ENCODE measurements around the gene TMOD2.

Gene TMOD2

DNA sequence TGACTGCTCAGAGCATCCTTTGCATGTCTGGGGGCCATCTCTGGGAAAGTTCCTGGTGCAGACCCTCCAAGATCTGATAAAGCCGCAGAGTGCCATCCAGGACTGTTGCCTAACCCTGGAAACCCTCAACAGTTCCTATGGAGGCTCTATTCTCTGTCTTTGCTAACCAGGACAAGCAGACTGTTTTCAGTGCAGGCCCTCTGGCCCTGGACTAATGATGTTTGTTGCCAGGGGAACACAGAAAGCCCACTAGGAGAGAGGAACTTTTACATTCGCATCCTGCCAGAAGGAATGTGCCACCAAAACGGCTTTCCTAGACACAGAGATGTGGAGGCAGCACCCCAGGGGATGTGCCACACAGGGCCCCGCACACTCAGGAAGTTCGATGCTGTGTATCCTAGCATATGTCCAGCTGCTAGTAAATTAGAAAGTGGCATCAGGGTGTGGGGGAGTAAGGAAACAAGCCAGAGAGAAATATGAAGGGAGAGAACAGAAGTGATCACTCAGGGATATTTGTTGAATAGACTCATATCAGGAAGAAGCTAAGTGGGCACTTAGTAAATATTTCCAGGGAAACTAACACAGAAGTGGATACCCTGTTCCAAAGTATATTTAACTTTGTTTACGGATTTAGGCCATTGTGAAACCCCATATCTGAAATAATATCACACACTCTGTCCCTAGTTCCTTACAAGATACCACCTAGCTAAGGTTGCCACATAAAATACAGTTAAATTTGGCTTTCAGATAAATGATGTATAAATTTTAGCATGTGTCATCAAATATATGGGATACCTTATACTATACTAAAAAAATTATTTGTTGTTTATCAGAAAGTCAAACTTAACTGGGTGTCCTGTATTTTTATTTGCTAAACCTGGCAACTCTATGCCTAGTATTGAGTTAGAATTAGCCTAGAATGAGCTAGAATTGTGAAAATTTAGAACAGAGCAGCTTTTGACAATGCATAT lies 48.2 kb downstream of the TMOD2 start:
- H2AFZ ChIP-seq (ENCODE audit: low read length) = no peak overlapping the region
- no peaks in the 10 kb centered on the region for H3F3A ChIP-seq (ENCODE audit: low read depth)
- H3K4me2 ChIP-seq (ENCODE audit: low read depth, low read length, poor library complexity, severe bottlenecking) = no peak overlapping the region
- no peaks in the 10 kb centered on the region; the same call in 1 of the 2 replicates for H3K36me3 ChIP-seq (ENCODE audit: insufficient read depth, low read length)
- H3K9ac ChIP-seq (ENCODE audit: low read depth, low read length, poor library complexity, severe bottlenecking) = no peak overlapping the region
- H3K9me3 ChIP-seq (ENCODE audit: insufficient read depth, low read depth, low read length) = no peaks in the 10 kb centered on the region
- no peaks in the 10 kb centered on the region for H4K20me1 ChIP-seq (ENCODE audit: insufficient read depth, low read length, poor library complexity, severe bottlenecking)
- H3K4me3 ChIP-seq (ENCODE audit: low read length, poor library complexity, severe bottlenecking) = no peak overlapping the region
- H3K27me3 ChIP-seq (ENCODE audit: insufficient read depth, low read length, poor library complexity, severe bottlenecking) = no peaks in the 10 kb centered on the region
- TF ChIP-seq, protein P1, sequence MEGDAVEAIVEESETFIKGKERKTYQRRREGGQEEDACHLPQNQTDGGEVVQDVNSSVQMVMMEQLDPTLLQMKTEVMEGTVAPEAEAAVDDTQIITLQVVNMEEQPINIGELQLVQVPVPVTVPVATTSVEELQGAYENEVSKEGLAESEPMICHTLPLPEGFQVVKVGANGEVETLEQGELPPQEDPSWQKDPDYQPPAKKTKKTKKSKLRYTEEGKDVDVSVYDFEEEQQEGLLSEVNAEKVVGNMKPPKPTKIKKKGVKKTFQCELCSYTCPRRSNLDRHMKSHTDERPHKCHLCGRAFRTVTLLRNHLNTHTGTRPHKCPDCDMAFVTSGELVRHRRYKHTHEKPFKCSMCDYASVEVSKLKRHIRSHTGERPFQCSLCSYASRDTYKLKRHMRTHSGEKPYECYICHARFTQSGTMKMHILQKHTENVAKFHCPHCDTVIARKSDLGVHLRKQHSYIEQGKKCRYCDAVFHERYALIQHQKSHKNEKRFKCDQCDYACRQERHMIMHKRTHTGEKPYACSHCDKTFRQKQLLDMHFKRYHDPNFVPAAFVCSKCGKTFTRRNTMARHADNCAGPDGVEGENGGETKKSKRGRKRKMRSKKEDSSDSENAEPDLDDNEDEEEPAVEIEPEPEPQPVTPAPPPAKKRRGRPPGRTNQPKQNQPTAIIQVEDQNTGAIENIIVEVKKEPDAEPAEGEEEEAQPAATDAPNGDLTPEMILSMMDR (conservative IDR thresholded peaks at IDR 0.05; ENCODE audit: low read length) = no peak
- TF ChIP-seq EZH2phosphoT487 (IDR thresholded peaks at IDR 0.05; ENCODE audit: borderline replicate concordance) = no peak
- H3K79me2 ChIP-seq (ENCODE audit: insufficient read depth, low read length) = no peaks in the 10 kb centered on the region
- H3K4me1 ChIP-seq (ENCODE audit: insufficient read depth, low read length, poor library complexity, severe bottlenecking) = no peaks in the 10 kb centered on the region
- no peaks in the 10 kb centered on the region for H3K9me2 ChIP-seq (replicated peaks; ENCODE audit: low read depth, low read length)

DNA sequence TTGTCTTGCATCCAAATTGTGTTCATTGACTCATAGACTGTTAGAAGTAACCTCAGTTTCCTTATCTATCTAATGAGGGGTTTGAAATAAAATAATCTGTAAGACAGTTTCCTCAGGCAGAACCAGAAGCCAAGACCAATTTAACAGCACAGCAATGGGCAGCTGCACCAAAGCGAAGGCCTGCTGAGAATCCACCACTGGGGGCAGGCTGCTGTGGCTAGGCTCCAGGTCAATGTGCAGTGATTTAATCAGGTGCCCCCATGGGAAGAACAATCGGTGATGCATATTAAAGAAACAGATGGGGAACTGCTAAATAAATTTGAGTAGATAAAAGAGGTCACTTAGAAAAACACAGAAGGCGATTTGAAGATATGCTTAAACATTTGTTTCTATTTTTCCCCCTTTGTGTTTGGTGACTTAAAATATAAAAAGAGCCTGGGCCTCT lies 50.0 kb downstream of the TMOD2 start:
- Histone ChIP-seq H4K20me1 (ENCODE audit: insufficient read depth, low read length, poor library complexity, severe bottlenecking) (no peaks in the 10 kb centered on the region), H3K4me3 (ENCODE audit: low read length, poor library complexity, severe bottlenecking) (no peak overlapping the region), H3K36me3 (ENCODE audit: insufficient read depth, low read length) (peaks cover under 1% of the 10 kb centered on the region; the same call in 1 of the 2 replicates), H3K9me2 (replicated peaks; ENCODE audit: low read depth, low read length) (no peaks in the 10 kb centered on the region), H3K9ac (ENCODE audit: low read depth, low read length, poor library complexity, severe bottlenecking) (no peak overlapping the region), H3K4me2 (ENCODE audit: low read depth, low read length, poor library complexity, severe bottlenecking) (no peak overlapping the region), H3K27me3 (ENCODE audit: insufficient read depth, low read length, poor library complexity, severe bottlenecking) (no peaks in the 10 kb centered on the region), H3F3A (ENCODE audit: low read depth) (no peaks in the 10 kb centered on the region), H3K9me3 (ENCODE audit: insufficient read depth, low read depth, low read length) (no peaks in the 10 kb centered on the region), H3K4me1 (ENCODE audit: insufficient read depth, low read length, poor library complexity, severe bottlenecking) (no peaks in the 10 kb centered on the region), H3K79me2 (ENCODE audit: insufficient read depth, low read length) (no peaks in the 10 kb centered on the region), H2AFZ (ENCODE audit: low read length) (no peak overlapping the region)
- no peak for TF ChIP-seq EZH2phosphoT487 (IDR thresholded peaks at IDR 0.05; ENCODE audit: borderline replicate concordance)
- TF ChIP-seq, protein P1 (conservative IDR thresholded peaks at IDR 0.05; ENCODE audit: low read length) = peak; percentile 64

DNA sequence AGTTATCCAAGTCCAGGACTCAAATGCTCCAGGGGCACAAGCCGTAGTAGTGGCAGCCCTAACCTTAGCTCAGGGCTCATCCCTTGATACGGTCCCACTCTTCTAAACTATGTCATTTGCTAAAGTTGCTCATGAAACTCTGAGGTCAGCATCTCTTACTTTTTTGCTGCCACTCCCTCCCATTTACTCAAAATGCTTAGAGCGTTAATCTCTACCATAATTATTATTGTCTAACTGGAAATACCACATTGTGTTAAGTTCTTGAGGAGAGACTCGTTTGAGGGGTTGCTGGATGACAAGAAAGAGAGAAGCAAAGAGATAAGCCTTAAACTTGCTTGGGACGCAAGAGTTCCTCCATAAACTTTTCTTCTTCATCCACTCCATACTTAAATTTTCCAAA lies 51.2 kb downstream of the TMOD2 start:
- no peaks in the 10 kb centered on the region for H3F3A ChIP-seq (ENCODE audit: low read depth)
- H3K79me2 ChIP-seq (ENCODE audit: insufficient read depth, low read length) = no peaks in the 10 kb centered on the region
- no peaks in the 10 kb centered on the region for H4K20me1 ChIP-seq (ENCODE audit: insufficient read depth, low read length, poor library complexity, severe bottlenecking)
- H3K36me3 ChIP-seq (ENCODE audit: insufficient read depth, low read length) = peaks cover 7% of the 10 kb centered on the region; the same call in 1 of the 2 replicates
- H3K9me2 ChIP-seq (replicated peaks; ENCODE audit: low read depth, low read length) = no peaks in the 10 kb centered on the region
- H3K9ac ChIP-seq (ENCODE audit: low read depth, low read length, poor library complexity, severe bottlenecking) = no peak overlapping the region
- H3K4me2 ChIP-seq (ENCODE audit: low read depth, low read length, poor library complexity, severe bottlenecking) = no peak overlapping the region
- no peaks in the 10 kb centered on the region for H3K4me1 ChIP-seq (ENCODE audit: insufficient read depth, low read length, poor library complexity, severe bottlenecking)
- no peak overlapping the region for H3K4me3 ChIP-seq (ENCODE audit: low read length, poor library complexity, severe bottlenecking)
- TF ChIP-seq EZH2phosphoT487 (IDR thresholded peaks at IDR 0.05; ENCODE audit: borderline replicate concordance) = no peak
- TF ChIP-seq, protein P1 (conservative IDR thresholded peaks at IDR 0.05; ENCODE audit: low read length) = no peak
- no peaks in the 10 kb centered on the region for H3K9me3 ChIP-seq (ENCODE audit: insufficient read depth, low read depth, low read length)
- no peak overlapping the region for H2AFZ ChIP-seq (ENCODE audit: low read length)
- H3K27me3 ChIP-seq (ENCODE audit: insufficient read depth, low read length, poor library complexity, severe bottlenecking) = no peaks in the 10 kb centered on the region

All from Loucy (cell line).